HG03442 (cell line): ENCODE measurements around the gene TMEM214.

Experiments used
- ATAC-seq: cut with Tn5 transposase; IDR thresholded peaks from one replicate; pipeline ENCODE4 v1.9.1; 2021; ENCODE audit warnings: mild to moderate bottlenecking, moderate library complexity; ENCODE audit not compliant: unreplicated experiment

The TMEM214 gene

DNA sequence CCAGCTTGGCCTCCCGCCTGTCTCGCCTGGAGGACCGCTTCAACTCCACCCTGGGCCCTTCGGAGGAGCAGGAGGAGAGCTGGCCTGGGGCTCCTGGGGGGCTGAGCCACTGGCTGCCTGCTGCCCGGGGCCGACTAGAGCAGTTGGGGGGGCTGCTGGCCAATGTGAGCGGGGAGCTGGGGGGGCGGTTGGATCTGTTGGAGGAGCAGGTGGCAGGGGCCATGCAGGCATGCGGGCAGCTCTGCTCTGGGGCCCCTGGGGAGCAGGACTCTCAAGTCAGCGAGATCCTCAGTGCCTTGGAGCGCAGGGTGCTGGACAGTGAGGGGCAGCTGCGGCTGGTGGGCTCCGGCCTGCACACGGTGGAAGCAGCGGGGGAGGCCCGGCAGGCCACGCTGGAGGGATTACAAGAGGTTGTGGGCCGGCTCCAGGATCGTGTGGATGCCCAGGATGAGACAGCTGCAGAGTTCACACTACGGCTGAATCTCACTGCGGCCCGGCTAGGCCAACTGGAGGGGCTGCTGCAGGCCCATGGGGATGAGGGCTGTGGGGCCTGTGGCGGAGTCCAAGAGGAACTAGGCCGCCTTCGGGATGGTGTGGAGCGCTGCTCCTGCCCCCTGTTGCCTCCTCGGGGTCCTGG is 50.1 kb downstream of the TMEM214 start:
- ATAC-seq, result no peak

DNA sequence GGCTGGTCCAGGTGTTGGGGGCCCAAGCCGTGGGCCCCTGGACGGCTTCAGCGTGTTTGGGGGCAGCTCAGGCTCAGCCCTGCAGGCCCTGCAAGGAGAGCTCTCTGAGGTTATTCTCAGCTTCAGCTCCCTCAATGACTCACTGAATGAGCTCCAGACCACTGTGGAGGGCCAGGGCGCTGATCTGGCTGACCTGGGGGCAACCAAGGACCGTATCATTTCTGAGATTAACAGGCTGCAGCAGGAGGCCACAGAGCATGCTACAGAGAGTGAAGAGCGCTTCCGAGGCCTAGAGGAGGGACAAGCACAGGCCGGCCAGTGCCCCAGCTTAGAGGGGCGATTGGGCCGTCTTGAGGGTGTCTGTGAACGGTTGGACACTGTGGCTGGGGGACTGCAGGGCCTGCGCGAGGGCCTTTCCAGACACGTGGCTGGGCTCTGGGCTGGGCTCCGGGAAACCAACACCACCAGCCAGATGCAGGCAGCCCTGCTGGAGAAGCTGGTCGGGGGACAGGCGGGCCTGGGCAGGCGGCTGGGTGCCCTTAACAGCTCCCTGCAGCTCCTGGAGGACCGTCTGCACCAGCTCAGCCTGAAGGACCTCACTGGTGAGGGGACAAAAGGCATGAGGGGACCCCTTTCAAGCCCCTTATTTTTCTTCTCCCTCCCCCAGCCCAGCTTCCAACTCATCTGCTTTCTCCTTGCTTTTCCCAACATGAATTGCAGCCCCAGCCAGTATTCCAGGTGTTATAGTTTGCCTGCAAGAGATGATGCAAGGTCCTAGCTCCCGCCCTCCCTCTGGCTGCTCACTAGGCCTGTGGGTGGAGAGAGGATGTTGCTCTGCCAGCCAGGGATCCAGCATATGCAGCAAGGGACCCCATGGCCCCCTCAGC is 50.9 kb downstream of the TMEM214 start:
- no peak for ATAC-seq

DNA sequence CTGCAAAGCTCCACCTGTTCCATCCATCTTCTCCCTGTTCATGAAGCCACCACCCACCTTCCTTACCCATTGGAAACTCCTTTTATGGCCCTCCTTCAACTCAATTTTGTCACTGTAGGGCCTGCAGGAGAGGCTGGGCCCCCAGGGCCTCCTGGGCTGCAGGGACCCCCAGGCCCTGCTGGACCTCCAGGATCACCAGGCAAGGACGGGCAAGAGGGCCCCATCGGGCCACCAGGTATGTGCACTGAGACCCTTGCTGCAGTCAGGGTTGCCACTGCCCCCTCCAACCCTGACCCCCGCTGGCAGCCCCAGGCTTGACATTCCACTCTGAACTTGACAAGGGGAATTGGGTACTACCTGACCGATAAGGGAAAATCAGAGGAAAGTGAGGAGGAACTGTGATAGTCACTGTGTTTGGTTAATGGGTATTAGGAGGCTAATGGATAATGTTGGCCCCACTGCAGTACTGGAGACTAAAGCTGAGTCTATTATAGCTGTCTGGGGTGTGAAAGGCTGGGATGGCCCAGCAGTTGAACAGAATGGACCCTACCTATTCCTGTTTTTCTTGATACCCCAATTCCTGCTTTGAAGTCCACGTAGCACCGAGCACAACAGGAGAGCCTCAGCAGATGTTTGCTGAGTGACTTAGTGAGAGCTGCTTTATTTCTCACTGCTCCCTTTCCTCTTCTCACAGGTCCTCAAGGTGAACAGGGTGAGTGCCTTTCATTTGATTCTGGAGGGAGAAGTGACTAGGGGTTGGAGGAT is 51.7 kb downstream of the TMEM214 start:
- ATAC-seq, result no peak

DNA sequence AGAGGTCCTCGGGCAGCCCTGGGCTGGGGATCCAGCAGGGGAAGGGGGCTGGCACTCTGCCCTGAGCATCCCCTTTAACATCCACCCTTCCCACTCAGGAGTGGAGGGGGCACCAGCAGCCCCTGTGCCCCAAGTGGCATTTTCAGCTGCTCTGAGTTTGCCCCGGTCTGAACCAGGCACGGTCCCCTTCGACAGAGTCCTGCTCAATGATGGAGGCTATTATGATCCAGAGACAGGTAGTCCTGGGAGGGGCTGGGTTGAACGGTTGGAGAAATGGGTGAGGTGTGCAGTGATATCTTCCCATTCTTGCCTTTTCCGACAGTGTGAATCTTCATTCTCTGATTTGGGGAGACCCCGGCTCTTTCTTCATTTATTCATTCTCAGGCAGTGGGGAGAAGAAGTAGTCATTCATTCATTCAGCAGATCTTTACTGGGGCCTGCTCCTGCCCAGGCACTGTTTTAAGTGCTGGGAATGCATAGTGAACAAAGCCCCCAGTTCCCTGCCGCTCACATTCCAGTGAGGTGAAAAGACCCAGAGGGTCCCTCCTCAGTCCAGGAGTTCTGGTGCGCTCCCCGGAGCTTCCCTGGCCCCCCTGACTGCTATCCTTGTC is 52.4 kb downstream of the TMEM214 start:
- ATAC-seq, result no peak

DNA sequence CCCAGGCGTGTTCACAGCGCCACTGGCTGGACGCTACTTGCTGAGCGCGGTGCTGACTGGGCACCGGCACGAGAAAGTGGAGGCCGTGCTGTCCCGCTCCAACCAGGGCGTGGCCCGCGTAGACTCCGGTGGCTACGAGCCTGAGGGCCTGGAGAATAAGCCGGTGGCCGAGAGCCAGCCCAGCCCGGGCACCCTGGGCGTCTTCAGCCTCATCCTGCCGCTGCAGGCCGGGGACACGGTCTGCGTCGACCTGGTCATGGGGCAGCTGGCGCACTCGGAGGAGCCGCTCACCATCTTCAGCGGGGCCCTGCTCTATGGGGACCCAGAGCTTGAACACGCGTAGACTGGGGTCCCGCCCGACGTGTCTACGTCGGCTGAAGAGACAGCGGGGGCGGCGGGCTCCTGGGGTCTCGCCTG is 52.9 kb downstream of the TMEM214 start:
- peak; percentile 3 for ATAC-seq

DNA sequence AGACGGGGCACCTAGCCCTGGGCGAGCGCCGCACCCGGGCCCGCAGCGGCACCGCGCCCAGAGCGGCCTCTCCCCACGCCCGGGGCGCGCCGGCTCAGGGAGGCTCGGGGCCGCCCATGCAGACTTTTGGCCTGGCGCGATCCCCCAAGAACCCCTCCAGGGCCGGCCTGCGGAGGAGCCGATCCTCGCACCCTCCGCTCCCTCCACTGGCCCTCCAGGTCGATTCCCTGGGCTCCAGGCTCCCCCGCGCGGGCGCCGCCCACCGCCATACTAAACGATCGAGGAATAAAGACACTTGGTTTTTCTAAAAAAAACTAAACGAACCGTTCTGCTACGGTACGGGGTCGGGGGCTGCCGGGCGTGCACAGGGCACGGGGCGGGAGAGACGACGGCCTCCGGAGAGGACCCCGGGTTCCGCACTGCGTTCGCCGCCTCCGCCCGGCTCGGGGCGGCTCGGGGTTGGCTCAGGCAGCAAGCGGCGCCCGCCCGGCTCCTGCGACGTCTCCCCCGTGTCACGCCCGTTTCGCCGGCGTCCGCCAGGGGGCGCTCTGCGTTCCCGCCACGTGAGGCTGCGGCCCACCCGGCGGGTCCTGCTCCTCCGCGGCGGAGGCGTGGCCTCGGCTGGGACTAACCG is 53.4 kb downstream of the TMEM214 start:
- ATAC-seq, result peak; percentile 79

DNA sequence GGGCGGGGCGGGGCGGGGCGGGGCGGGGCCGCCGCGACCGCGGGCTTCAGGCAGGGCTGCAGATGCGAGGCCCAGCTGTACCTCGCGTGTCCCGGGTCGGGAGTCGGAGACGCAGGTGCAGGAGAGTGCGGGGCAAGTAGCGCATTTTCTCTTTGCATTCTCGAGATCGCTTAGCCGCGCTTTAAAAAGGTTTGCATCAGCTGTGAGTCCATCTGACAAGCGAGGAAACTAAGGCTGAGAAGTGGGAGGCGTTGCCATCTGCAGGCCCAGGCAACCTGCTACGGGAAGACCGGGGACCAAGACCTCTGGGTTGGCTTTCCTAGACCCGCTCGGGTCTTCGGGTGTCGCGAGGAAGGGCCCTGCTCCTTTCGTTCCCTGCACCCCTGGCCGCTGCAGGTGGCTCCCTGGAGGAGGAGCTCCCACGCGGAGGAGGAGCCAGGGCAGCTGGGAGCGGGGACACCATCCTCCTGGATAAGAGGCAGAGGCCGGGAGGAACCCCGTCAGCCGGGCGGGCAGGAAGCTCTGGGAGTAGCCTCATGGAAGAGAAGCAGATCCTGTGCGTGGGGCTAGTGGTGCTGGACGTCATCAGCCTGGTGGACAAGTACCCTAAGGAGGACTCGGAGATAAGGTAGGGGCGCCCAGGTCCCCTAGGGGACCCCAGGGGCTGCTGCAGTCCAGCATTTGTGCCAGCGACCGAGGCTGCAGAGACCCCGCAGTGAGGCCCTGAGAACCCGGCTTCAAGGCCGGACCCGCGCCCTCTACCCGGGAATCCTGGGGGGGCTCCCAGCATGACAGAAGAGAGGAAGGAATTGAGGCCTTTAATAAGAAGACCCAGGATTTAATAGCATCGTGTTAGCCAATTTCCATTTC is 54.2 kb downstream of the TMEM214 start, which contains the start of gene KHK:
Gene KHK (plus strand): TSS at position 49 of the 870 bp plus-strand sequence. CDS start 488 bp downstream, at position 537.
- no peak for ATAC-seq

DNA sequence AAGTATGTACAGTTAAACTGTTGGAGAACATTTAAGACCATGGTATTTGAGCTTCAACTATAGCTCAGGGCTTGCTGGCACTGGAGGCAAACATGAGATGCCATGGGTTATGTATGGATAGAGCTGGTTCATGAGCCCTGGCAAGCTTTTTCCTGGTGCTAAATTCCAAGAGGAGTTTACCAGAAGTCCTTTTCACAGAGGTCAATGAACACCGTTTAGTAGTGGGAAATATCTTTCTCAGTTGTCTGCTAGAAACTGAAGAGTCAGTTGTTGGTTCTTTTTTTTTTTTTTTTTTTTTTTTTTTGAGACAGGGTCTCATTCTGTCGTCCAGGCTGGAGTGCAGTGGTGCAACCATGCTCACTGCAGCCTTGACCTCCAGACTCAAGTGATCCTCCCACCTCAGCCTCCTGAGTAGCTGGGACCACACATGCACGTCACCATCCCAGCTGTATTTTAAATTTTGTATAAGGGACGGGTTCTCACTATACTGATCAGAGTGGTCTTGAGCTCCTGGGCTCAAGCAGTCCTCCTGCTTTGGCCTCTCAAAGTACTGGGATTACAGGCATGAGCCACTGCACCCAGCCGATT is 55.2 kb downstream of the TMEM214 start:
- ATAC-seq, result no peak

DNA sequence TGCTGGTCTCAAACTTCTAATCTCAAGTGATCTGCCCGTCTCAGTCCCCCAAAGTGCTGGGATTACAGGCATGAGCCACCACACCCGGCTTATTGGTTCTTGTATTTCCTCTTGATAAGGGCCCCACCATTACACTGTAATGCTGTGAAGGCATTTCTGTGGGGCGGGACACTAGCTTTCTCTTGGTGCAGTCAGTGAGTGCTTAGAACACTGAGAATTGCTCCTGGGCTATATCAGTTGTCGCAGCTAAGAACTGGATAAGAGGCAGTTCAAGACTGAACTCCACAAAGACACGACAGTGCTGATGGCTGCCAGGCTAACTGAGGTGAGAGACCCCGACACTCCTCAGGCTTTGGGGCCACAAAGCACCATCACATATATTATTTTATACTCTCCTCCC is 55.9 kb downstream of the TMEM214 start:
- no peak for ATAC-seq

DNA sequence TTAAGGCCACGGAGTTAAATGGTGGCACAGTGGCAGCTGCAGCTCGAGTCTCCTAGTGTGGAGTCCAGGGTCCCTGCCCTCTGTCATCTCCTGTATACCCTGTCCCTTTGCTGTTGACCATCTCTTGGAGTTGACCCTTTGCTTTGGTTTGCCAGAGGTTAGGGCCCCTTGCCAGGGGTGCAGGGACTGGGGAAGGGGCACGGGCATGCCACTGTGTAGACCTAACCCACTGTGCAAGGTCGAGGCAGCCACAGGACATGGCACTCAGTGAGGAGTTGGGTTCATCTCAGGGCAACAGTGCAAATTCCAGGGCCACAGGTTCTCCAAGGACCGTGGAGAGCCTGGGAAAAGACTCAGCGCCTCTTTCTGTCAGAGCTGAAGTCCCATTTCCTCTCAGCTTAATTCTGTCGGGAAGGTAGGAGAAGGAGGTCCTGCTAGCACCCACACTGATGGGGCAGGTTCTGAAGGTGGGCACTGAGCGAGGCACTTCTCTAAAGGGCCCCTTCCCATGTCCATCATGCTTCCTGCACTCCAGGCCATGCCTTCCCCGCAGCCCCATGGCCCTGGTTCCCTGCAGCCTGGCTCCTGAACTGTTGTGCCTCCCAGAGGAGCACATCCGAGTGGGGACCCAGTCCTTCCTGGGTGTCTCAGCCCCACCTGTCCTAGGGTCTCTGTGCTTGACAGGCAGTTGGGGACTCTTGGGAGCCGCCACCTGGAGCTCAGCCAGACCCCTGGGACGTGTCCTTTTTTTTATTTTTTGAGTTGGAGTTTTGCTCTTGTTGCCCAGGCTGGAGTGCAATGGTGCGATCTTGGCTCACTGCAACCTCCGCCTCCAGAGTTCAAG is 56.6 kb downstream of the TMEM214 start:
- ATAC-seq, result no peak
